ENCODE results near the gene PRAME.

- TF ChIP-seq MAX (IDR thresholded peaks at IDR 0.05) (no peak), FOXM1 (IDR thresholded peaks at IDR 0.05; ENCODE audit: borderline replicate concordance, low read depth) (no peak)
These were observed 46.1 kb downstream of the PRAME start for GRCh38 chr22:22512951-22513350.

All from Ishikawa (cell line).